ENCODE measurements around the gene GLI3.

Gene GLI3

GRCh38 chr7:42065015-42065414 lies 172.0 kb downstream of the GLI3 start:
- ChIA-PET CTCF (interaction anchor here (0.7 to 0.8 kb wide), 2 partner anchors 82 to 121 kb away, joined by 3 read pairs; no protein-coding TSS in a partner anchor), POLR2A (no interaction called here)
- no peaks in the 10 kb centered on the region for H3K9me3 ChIP-seq (ENCODE audit: control insufficient read depth, insufficient read depth, low read depth, low read length)
- no peak overlapping the region for H3K4me3 ChIP-seq (ENCODE audit: low read depth, low read length)
- TF ChIP-seq, protein P1, sequence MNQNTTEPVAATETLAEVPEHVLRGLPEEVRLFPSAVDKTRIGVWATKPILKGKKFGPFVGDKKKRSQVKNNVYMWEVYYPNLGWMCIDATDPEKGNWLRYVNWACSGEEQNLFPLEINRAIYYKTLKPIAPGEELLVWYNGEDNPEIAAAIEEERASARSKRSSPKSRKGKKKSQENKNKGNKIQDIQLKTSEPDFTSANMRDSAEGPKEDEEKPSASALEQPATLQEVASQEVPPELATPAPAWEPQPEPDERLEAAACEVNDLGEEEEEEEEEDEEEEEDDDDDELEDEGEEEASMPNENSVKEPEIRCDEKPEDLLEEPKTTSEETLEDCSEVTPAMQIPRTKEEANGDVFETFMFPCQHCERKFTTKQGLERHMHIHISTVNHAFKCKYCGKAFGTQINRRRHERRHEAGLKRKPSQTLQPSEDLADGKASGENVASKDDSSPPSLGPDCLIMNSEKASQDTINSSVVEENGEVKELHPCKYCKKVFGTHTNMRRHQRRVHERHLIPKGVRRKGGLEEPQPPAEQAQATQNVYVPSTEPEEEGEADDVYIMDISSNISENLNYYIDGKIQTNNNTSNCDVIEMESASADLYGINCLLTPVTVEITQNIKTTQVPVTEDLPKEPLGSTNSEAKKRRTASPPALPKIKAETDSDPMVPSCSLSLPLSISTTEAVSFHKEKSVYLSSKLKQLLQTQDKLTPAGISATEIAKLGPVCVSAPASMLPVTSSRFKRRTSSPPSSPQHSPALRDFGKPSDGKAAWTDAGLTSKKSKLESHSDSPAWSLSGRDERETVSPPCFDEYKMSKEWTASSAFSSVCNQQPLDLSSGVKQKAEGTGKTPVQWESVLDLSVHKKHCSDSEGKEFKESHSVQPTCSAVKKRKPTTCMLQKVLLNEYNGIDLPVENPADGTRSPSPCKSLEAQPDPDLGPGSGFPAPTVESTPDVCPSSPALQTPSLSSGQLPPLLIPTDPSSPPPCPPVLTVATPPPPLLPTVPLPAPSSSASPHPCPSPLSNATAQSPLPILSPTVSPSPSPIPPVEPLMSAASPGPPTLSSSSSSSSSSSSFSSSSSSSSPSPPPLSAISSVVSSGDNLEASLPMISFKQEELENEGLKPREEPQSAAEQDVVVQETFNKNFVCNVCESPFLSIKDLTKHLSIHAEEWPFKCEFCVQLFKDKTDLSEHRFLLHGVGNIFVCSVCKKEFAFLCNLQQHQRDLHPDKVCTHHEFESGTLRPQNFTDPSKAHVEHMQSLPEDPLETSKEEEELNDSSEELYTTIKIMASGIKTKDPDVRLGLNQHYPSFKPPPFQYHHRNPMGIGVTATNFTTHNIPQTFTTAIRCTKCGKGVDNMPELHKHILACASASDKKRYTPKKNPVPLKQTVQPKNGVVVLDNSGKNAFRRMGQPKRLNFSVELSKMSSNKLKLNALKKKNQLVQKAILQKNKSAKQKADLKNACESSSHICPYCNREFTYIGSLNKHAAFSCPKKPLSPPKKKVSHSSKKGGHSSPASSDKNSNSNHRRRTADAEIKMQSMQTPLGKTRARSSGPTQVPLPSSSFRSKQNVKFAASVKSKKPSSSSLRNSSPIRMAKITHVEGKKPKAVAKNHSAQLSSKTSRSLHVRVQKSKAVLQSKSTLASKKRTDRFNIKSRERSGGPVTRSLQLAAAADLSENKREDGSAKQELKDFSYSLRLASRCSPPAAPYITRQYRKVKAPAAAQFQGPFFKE (tag by site-specific recombination; IDR thresholded peaks at IDR 0.05; ENCODE audit: borderline replicate concordance), result no peak
- TF ChIP-seq ZNF391 (tag by site-specific recombination; IDR thresholded peaks at IDR 0.05; ENCODE audit: borderline replicate concordance, low read depth), result no peak
- TF ChIP-seq ZNF37A (tag by site-specific recombination; IDR thresholded peaks at IDR 0.05), result no peak
- TF ChIP-seq ZNF624 (tag by site-specific recombination; IDR thresholded peaks at IDR 0.05), result no peak
- no peak for TF ChIP-seq ZNF19 (tag by site-specific recombination; IDR thresholded peaks at IDR 0.05; ENCODE audit: low read depth)
- TF ChIP-seq, protein P2, sequence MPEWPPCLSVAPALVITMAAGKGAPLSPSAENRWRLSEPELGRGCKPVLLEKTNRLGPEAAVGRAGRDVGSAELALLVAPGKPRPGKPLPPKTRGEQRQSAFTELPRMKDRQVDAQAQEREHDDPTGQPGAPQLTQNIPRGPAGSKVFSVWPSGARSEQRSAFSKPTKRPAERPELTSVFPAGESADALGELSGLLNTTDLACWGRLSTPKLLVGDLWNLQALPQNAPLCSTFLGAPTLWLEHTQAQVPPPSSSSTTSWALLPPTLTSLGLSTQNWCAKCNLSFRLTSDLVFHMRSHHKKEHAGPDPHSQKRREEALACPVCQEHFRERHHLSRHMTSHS (tag by site-specific recombination; IDR thresholded peaks at IDR 0.05), result no peak
- no peak for TF ChIP-seq ZNF677 (tag by site-specific recombination; IDR thresholded peaks at IDR 0.05)
- TF ChIP-seq GFI1B (tag by site-specific recombination; IDR thresholded peaks at IDR 0.05), result no peak
- no peak for TF ChIP-seq SP3 (tag by site-specific recombination; IDR thresholded peaks at IDR 0.05)
- TF ChIP-seq ZSCAN30 (tag by site-specific recombination; IDR thresholded peaks at IDR 0.05), result no peak
- no peak for TF ChIP-seq ZNF621 (tag by site-specific recombination; IDR thresholded peaks at IDR 0.05)
- no peak for TF ChIP-seq ZNF473 (tag by site-specific recombination; IDR thresholded peaks at IDR 0.05)
- no peak for TF ChIP-seq ZNF324 (tag by site-specific recombination; IDR thresholded peaks at IDR 0.05)
- TF ChIP-seq ZNF596 (tag by site-specific recombination; IDR thresholded peaks at IDR 0.05), result no peak
- no peak for TF ChIP-seq ZFP69B (tag by site-specific recombination; IDR thresholded peaks at IDR 0.05)
- no peak for TF ChIP-seq ZFP3 (tag by site-specific recombination; IDR thresholded peaks at IDR 0.05; ENCODE audit: low read depth)
- TF ChIP-seq ZNF560 (tag by site-specific recombination; IDR thresholded peaks at IDR 0.05; ENCODE audit: borderline replicate concordance), result no peak
- H3K36me3 ChIP-seq (ENCODE audit: control insufficient read depth in 2 of 2, insufficient read depth in 1 of 2, low read length in 2 of 2), result no peaks in the 10 kb centered on the region
- peaks cover 32% of the 10 kb centered on the region for H3K4me1 ChIP-seq (ENCODE audit: control insufficient read depth, insufficient read depth, low read length)
- no peak overlapping the region for H3K27ac ChIP-seq (ENCODE audit: extremely low read depth, low read depth, low read length)

DNA sequence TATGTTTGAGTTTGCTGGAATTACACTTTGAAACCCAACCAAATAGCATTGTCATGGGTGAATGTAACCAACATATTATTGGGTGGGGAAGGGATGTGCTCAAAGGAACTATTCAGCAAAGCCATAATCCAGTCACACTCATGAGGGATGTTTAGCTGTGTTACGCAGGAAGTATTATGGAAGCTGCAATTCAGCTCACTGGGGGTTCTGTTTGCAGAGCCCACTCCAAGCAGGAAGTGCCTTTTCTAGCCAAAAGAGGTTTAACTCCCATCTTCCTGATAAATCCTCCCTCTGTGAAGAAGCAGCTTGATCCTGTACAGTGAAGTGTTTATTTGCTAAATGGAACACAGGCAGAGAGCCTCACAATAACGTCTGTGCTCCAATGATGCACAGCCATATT lies 172.5 kb downstream of the GLI3 start:
- POLR2A ChIA-PET, result no interaction called here
- Histone ChIP-seq H3K4me3 (ENCODE audit: low read depth, low read length) (no peak overlapping the region), H3K36me3 (ENCODE audit: control insufficient read depth in 2 of 2, insufficient read depth in 1 of 2, low read length in 2 of 2) (no peaks in the 10 kb centered on the region), H3K27ac (ENCODE audit: extremely low read depth, low read depth, low read length) (no peak overlapping the region), H3K9me3 (ENCODE audit: control insufficient read depth, insufficient read depth, low read depth, low read length) (no peaks in the 10 kb centered on the region), H3K4me1 (ENCODE audit: control insufficient read depth, insufficient read depth, low read length) (peaks cover 32% of the 10 kb centered on the region)
- TF ChIP-seq ZNF140 (tag by site-specific recombination; IDR thresholded peaks at IDR 0.05) (peak; percentile 78; the same call in 1 of the 2 replicates), ZNF292 (tag by site-specific recombination; IDR thresholded peaks at IDR 0.05; ENCODE audit: borderline replicate concordance, low read depth) (no peak)
- TF ChIP-seq, protein P3, sequence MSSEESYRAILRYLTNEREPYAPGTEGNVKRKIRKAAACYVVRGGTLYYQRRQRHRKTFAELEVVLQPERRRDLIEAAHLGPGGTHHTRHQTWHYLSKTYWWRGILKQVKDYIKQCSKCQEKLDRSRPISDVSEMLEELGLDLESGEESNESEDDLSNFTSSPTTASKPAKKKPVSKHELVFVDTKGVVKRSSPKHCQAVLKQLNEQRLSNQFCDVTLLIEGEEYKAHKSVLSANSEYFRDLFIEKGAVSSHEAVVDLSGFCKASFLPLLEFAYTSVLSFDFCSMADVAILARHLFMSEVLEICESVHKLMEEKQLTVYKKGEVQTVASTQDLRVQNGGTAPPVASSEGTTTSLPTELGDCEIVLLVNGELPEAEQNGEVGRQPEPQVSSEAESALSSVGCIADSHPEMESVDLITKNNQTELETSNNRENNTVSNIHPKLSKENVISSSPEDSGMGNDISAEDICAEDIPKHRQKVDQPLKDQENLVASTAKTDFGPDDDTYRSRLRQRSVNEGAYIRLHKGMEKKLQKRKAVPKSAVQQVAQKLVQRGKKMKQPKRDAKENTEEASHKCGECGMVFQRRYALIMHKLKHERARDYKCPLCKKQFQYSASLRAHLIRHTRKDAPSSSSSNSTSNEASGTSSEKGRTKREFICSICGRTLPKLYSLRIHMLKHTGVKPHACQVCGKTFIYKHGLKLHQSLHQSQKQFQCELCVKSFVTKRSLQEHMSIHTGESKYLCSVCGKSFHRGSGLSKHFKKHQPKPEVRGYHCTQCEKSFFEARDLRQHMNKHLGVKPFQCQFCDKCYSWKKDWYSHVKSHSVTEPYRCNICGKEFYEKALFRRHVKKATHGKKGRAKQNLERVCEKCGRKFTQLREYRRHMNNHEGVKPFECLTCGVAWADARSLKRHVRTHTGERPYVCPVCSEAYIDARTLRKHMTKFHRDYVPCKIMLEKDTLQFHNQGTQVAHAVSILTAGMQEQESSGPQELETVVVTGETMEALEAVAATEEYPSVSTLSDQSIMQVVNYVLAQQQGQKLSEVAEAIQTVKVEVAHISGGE (tag by site-specific recombination; conservative IDR thresholded peaks at IDR 0.05; ENCODE audit: low read depth), result peak; percentile 63
- CTCF ChIA-PET, result interaction anchor here (0.6 to 0.8 kb wide), 3 partner anchors 83 to 682 kb away, joined by 3 read pairs; no protein-coding TSS in a partner anchor
